HG02623 (cell line): ENCODE measurements around the gene ADCK2.
"Not testable (repeated sequence)": the region's sequence is repeated elsewhere in the genome, so short reads cannot be mapped to it uniquely, and the experiment has no call there.

Experiments used
- ATAC-seq: cut with Tn5 transposase; IDR thresholded peaks from one replicate; pipeline ENCODE4 v1.9.1; 2021; ENCODE audit warnings: moderate library complexity; ENCODE audit not compliant: unreplicated experiment

ADCK2 gene

DNA sequence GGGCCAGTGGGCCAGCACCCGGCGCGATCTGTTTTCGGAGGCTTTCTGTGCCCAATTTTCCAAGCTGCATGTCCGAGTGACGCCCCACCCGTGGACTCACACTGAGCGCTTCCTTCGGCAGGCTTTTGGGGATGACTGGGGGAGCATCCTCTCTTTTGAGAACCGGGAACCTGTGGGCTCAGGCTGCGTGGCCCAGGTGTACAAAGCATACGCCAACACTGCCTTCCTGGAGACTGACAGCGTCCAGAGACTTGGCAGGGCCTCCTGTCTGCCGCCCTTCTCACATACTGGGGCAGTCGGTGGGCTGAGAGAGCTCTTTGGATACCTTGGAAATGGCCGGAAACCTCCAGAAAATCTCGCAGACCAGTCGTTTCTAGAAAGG lies 1.0 kb downstream of the ADCK2 start:
- no peak for ATAC-seq

DNA sequence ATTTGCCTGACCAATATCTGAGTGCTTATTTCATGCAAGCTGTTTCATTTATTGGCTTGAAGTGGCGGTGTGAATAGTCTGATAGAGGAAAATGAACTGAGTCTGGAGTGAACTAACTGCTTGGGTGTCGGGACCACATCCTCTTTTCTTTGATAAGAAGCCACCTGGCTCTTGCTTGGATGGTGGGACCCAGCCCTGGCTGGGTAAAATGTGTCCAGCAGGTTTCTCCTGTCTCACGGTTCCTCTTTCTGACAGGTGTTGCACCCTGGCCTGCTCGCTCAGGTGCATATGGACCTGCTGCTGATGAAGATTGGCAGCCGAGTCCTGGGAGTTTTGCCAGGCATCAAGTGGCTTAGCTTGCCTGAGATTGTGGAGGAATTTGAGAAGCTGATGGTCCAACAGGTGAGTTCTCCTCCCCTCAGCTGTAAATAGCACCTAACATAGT lies 1.6 kb downstream of the ADCK2 start:
- no peak for ATAC-seq

- ATAC-seq: no peak
Measured at GRCh38 chr7:140674899-140675701, 2.4 kb downstream of the ADCK2 start.

GRCh38 chr7:140675726-140676125 lies 3.0 kb downstream of the ADCK2 start:
- no peak for ATAC-seq

GRCh38 chr7:140676306-140676705 lies 3.6 kb downstream of the ADCK2 start:
- ATAC-seq: peak; percentile 53

DNA sequence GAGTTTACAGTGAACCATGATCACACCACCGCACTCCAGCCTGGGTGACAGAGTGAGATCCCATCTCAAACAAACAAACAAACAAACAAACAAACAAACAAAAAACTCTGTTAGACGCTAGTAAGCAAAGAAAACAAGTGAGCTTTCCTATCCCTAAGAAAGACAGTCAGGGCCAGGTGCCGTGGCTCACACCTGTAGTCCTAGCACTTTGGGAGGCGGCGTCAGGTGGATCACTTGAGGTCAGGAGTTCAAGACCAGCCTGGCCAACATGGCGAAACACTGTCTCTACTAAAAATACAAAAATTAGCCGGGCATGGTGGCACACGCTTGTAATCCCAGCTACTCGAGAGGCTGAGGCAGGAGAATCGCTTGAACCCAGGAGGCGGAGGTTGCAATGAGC lies 4.2 kb downstream of the ADCK2 start:
- ATAC-seq: not testable (repeated sequence)

- ATAC-seq: no peak
Measured at GRCh38 chr7:140677496-140677895, 4.8 kb downstream of the ADCK2 start.

GRCh38 chr7:140678081-140678815 lies 5.5 kb downstream of the ADCK2 start:
- ATAC-seq: no peak

DNA sequence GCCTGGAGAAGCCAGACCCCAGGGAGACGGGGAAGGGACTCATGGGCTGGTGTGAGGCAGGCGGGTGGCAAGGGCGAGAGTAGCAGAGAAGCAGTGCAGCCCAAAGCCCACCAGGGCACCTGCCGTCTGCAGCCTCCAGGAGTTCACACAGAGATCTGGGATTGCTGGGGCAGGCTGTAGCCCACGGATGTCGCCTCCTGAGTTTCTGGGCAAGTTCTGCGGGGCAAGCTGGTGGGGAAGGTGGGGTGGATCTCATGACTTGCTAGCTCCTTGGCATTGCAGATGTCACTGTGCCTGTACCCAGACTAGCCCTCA lies 6.0 kb downstream of the ADCK2 start:
- ATAC-seq: no peak

GRCh38 chr7:140679186-140679585 lies 6.4 kb downstream of the ADCK2 start:
- ATAC-seq: no peak

DNA sequence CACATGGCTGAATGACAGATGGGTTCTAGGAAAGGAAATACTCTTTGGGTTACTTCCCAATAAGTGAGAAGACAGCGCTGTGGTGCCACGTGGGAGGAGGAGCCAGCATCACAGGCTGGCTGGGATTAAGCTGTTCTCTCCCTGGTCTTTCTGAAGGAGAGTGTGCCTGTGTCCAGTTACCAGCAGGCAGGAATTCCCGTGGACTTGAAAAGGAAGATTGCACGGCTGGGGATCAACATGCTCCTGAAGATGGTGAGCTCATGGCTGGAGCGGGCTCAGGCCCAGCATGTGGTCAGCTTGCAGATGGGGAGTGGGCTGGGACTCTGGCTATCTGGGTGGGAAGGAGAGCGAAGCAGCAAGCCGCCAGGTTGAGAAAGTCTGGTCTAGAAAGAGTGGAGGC lies 8.1 kb downstream of the ADCK2 start:
- ATAC-seq: no peak

GRCh38 chr7:140681766-140682165 lies 9.0 kb downstream of the ADCK2 start:
- ATAC-seq: no peak

- no peak for ATAC-seq
Measured at GRCh38 chr7:140683657-140684056, 10.9 kb downstream of the ADCK2 start.

GRCh38 chr7:140684066-140684950 lies 11.6 kb downstream of the ADCK2 start:
- ATAC-seq: no peak

GRCh38 chr7:140685407-140686087 lies 12.8 kb downstream of the ADCK2 start:
- ATAC-seq: no peak

DNA sequence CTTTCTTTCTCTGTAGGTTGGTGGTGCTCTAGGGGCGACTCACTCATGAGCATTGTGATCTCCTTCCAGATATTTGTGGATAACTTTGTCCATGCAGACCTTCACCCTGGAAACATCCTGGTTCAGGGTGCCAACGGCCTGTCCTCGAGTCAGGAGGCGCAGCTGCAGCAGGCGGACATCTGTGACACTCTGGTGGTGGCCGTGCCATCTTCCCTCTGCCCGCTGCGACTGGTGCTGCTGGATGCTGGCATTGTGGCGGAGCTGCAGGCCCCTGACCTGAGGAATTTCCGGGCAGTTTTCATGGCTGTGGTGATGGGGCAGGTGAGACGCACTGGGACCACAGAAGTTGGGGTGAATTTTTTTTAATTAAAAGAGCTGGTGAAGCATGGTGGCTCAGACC lies 14.2 kb downstream of the ADCK2 start:
- no peak for ATAC-seq

DNA sequence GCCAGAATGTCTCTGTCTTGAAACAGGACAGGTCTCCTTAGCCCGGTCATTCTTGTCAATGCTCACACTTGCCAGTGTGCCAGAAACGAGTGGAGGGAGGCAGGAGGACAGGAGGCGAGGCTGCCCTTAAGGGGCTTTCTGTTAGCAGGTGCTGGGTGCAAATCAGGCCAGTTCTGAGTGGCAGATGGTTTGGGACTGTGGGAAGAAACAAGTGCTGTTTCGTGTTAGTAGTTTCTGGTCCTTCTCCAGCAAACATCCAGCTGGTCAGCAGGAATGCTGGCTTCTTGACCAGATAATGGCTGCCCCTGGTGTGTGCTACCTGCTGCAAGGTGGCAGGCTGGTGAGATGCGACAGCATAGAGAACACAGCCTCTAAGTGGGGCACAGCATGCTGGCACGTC lies 15.6 kb downstream of the ADCK2 start:
- no peak for ATAC-seq

DNA sequence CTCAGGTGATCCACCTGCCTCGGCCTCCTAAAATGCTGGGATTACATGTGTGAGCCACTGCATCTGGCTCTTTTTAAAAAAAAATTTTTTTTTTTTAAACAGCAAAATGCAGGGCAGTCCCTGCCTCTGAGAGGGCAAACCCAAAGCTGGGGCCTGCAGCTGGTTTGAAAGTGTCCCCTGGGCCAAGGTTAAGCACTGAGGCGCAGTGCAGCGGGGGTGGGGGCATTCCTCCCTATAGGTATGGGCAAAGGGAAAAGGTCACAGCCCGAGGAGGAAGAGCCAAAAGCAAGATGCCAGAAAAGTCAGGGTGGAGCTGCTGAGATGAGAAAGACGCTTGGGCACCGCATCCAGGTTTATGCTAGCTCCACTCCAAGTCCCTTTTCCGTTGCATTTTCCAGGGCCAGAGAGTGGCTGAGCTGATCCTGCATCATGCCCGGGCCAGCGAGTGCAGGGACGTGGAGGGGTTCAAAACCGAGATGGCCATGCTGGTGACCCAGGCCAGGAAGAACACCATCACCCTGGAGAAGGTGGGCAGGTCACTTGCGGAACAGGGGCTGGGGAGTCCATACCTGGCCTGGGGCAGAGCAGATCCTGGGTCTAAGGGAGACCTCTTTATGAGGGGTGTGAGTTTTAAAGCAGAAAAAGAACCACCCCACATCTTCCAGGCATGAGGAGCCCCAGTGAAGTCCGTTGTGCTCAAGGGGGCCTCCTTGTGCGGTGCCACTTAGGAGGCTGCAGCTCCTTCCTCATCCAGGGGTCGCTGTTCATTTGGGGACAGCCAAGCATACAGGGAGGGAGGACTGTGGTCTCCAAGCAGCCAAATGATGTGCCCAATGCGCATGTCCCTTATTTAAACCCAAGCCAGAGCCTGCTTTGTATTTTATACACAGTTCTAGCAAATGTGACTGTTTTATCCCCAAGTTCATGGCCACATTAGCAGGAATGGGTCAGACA lies 16.7 kb downstream of the ADCK2 start:
- no peak for ATAC-seq

GRCh38 chr7:140691376-140692045 lies 18.8 kb downstream of the ADCK2 start:
- no peak for ATAC-seq
